A549 treated with ZK216348 at 1 μM for 4 hours (cell line): Measurements from ENCODE around the gene SIPA1L2. TPM values are rescaled to one million over a fixed set of nuclear protein-coding genes. Genes with fewer than 3 reads are reported as not detected.

Experiments used
- total RNA-seq: library from RNA; stranded (reverse); fragments of 200-300 nt; extraction: Qiagen RNA extraction; gene quantifications from 5 replicates; pipeline ENCODE4 v1.2.3, GENCODE V29; 2022; ENCODE audit warnings: low read depth

Gene SIPA1L2
- total RNA-seq, result 6.5 to 7.5 TPM (median 6.9 TPM) in 5 replicates

DNA sequence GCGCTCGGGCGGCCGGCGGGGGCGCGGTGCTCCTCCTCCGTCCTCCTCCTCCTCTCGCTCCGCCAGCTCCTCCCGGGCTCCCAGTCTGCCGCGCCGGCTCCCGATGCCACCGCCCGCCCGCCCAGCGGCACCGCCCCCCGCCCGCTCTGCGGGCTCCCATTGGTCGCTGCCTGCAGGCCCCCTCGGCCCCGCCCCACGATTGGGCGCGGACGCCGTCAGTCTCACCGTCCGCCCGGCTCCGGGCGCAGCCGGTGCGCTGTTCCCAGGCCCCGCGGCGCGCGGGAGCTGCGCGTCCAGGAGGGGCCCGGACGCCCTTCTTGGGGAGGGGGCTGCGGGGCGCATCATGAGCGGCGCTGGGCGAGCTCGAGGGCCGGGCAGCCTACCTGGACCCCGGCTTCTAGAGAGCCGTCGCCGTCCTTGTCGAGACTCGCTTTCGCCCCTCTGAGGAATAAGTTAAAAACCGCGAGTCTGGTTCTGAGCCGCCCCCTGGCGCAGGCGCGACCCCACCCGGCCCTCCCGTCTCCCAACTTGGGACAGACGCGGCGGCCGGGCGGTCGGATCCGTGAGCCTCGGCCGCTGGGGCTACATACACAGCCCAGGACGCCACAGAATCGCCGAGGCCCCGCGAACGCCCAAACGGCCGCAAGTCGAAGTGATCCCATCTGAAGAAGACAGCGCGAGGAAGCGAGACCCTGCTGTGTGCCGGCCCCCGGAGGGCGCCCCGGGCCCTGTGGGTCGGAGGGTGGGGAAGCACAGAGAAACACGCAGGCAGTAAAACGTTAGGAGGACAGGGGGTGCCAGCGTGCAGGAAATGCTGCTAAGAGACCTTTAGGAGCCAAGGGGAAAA is at the start of gene SIPA1L2:
SIPA1L2 (minus strand) TSS at position 87 of the 847 bp plus-strand sequence. CDS start 114,794 bp downstream, outside the sequence.

Other genes with a start within 250 kb of the SIPA1L2 start
- 0.52 to 1.3 TPM (median 0.92 TPM) in 5 replicates for gene MAP10, start 175.3 kb upstream of the SIPA1L2 start, total RNA-seq